Astrocyte of the spinal cord (primary cell): ENCODE measurements around the gene IL26.

ENCODE experiments used
- DNase-seq: peaks from one replicate; pipeline ENCODE4 v3.0.0; 2011; ENCODE audit warnings: low read depth, low spot score
- H3K4me3 ChIP-seq: 2 replicates; pipeline ENCODE4 v1.5.1; 2011; ENCODE audit warnings: low read depth, mild to moderate bottlenecking, low read length, moderate library complexity
- in situ Hi-C: cut with HindIII; loops from 2 replicates; pipeline ENCODE4 v1.10.0; 2017; ENCODE audit warnings: low sequenced_read_pairs
- TF ChIP-seq, protein P1 (sequence below): IDR thresholded peaks from 2 replicates; pipeline ENCODE4 v1.5.1; 2012; ENCODE audit warnings: low read depth, mild to moderate bottlenecking, low read length, inconsistent platforms

The IL26 gene

DNA sequence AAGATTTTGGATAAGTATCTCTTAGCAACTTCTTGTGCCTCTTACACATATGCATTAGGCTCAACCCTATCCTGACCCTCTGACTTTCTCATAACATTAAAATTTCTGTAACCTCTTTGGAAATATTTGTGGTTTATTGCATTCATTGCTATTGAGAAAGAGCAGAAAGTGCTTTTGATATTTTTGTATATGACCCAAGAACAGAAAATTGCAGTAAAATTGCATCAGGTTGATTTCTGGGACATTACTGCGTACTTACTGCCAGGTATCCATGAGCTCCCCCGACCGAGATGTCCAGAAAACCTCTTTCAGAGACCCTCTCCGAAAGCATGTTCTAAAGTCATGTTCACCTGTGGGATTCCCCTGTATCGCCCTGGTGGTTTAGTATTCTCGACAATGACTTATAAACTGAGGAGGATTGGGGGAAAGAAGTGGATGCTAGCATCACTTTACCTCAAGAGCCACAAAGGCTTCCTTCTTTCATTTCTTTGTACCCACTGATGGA, 42.3 kb upstream of the IL26 start:
- TF ChIP-seq, protein P1, sequence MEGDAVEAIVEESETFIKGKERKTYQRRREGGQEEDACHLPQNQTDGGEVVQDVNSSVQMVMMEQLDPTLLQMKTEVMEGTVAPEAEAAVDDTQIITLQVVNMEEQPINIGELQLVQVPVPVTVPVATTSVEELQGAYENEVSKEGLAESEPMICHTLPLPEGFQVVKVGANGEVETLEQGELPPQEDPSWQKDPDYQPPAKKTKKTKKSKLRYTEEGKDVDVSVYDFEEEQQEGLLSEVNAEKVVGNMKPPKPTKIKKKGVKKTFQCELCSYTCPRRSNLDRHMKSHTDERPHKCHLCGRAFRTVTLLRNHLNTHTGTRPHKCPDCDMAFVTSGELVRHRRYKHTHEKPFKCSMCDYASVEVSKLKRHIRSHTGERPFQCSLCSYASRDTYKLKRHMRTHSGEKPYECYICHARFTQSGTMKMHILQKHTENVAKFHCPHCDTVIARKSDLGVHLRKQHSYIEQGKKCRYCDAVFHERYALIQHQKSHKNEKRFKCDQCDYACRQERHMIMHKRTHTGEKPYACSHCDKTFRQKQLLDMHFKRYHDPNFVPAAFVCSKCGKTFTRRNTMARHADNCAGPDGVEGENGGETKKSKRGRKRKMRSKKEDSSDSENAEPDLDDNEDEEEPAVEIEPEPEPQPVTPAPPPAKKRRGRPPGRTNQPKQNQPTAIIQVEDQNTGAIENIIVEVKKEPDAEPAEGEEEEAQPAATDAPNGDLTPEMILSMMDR = no peak
- peak; percentile 86 for DNase-seq
- in situ Hi-C loops = no loop called here
- no peak overlapping the region for H3K4me3 ChIP-seq

DNA sequence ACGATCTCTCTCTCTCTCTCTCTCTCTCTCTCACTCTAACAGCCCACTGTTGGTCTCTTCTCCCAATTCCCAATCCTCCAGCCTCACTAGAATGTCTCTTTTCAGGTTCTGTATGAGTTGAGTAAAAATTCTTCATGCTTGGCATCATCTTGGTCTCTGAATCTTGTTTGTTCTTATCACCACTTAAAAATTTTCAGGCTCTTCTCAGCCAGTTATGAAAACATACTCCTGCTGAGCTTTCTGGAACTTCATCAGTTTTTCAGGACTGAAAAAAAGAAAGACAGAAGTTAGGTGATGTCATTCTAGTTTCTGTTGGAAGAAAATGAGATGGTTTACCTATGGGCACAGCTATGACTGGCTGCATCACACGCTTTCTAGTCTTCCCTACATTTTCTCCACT, 39.2 kb upstream of the IL26 start:
- TF ChIP-seq, protein P1 = no peak
- in situ Hi-C loops = no loop called here
- DNase-seq = peak; percentile 90
- H3K4me3 ChIP-seq = no peak overlapping the region

DNA sequence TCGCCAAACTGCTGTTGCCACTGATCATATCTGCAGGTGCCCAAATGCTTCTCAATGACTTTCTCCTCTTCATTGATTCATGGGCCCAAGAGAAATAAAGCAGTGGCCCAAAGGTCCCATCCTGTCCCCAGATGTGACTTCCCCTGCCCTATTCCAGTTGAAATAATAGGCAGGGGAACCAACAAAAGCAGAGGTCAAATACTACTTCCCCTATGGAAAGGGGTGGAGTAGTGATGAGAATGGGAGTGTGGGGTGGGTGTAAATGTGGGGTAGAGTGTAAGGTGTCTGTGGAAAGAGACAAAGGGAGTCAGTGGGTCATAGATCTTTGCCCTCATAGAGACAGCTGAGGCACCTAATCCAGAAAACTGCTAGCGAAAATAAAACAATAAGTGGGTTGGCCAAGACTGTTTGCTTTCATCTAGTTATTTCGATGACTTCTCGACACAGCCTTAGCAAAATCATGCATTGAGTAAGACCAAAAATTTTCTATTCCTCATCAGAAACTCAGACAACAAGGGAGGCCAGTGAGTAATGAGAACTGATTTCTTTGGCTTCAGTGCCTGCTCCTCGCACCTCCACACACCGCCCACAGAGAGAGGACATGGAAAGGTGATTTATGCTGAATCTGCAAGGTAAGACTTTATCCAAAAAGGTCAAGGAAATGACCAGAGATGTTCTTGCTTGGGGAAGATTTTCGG, 38.7 kb upstream of the IL26 start:
- in situ Hi-C loops = no loop called here
- no peak overlapping the region for H3K4me3 ChIP-seq
- TF ChIP-seq, protein P1 = no peak
- no peak for DNase-seq

DNA sequence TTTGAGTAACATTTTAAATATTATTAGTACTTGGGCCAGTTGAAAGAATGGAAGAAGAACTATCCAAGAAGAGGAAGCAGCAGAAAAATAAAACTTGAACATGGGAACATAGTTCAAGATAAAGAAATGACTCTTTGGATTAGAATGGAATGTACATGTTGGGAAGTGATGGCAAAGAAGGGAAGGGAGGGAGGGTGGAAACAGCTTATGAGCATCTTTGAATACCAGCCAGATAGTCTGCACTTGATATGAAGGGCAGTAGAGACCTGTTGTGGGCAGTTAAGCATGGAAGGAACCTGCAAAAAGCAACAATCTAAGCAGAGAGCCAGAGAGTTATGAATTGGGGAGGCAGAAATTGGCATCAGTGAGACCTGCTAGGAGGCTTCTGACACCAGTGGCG, 37.8 kb upstream of the IL26 start:
- DNase-seq = no peak
- TF ChIP-seq, protein P1 = no peak
- in situ Hi-C loops = no loop called here
- H3K4me3 ChIP-seq = no peak overlapping the region

DNA sequence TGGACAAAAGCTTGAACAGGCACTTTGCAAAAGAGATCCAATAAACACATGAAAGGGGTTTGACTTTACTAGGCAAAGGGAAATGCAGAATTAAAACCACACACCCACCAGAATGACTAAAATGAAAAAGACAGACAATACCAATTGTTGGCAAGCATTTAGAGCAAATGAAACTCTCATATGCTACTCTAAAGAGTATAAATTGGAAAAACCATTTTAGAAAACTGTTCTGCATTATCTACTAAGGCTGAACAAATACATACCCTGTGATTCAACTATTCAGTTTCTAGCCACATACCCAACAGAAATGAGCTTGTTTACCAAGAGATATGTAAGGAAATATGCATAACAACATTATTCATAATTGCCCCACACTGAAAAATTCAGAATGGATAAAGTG, 36.3 kb upstream of the IL26 start:
- H3K4me3 ChIP-seq = no peak overlapping the region
- TF ChIP-seq, protein P1 = no peak
- in situ Hi-C loops = no loop called here
- no peak for DNase-seq

DNA sequence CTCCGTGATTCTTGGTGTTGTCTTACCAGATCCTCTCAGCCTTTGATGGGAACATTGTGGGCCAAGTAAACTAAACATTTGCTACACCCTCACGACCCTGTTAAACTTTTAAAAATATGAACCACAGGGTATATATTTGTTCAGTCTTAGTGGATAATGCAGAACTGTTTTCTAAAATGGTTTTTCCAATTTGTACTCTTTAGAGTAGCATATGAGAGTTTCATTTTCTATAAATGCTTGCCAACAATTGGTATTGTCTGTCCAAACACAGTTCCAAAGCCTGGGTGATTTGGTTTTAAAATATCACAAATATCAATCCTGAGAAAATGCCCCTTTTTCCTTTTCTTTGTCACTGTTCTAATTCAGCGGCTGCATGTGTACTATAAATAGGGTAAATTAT, 34.5 kb upstream of the IL26 start:
- no peak overlapping the region for H3K4me3 ChIP-seq
- DNase-seq = no peak
- TF ChIP-seq, protein P1 = no peak
- in situ Hi-C loops = no loop called here
